ENCODE measurements around the gene FUT9.

DNA sequence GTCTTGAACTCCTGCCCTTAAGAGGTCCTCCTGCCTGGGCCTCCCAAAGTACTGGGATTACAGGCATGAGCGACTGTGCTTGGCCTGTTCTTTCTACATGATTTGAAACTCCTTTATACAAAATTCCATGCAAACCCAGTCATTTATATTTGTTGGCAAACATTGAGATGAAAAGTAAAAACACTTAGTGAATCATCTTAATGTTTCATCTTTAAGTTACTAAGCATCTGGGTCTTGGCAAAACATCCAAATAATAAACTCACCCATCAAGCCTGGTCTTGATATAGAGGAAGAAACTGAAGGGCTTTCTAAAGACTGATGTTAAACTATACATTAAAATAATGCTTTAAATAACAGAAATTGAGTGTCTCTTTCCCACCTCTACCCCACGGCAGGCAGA, 95.1 kb downstream of the FUT9 start:
- TF ChIP-seq, protein P1, sequence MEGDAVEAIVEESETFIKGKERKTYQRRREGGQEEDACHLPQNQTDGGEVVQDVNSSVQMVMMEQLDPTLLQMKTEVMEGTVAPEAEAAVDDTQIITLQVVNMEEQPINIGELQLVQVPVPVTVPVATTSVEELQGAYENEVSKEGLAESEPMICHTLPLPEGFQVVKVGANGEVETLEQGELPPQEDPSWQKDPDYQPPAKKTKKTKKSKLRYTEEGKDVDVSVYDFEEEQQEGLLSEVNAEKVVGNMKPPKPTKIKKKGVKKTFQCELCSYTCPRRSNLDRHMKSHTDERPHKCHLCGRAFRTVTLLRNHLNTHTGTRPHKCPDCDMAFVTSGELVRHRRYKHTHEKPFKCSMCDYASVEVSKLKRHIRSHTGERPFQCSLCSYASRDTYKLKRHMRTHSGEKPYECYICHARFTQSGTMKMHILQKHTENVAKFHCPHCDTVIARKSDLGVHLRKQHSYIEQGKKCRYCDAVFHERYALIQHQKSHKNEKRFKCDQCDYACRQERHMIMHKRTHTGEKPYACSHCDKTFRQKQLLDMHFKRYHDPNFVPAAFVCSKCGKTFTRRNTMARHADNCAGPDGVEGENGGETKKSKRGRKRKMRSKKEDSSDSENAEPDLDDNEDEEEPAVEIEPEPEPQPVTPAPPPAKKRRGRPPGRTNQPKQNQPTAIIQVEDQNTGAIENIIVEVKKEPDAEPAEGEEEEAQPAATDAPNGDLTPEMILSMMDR (IDR thresholded peaks at IDR 0.05) = no peak
- TF ChIP-seq, protein P2, sequence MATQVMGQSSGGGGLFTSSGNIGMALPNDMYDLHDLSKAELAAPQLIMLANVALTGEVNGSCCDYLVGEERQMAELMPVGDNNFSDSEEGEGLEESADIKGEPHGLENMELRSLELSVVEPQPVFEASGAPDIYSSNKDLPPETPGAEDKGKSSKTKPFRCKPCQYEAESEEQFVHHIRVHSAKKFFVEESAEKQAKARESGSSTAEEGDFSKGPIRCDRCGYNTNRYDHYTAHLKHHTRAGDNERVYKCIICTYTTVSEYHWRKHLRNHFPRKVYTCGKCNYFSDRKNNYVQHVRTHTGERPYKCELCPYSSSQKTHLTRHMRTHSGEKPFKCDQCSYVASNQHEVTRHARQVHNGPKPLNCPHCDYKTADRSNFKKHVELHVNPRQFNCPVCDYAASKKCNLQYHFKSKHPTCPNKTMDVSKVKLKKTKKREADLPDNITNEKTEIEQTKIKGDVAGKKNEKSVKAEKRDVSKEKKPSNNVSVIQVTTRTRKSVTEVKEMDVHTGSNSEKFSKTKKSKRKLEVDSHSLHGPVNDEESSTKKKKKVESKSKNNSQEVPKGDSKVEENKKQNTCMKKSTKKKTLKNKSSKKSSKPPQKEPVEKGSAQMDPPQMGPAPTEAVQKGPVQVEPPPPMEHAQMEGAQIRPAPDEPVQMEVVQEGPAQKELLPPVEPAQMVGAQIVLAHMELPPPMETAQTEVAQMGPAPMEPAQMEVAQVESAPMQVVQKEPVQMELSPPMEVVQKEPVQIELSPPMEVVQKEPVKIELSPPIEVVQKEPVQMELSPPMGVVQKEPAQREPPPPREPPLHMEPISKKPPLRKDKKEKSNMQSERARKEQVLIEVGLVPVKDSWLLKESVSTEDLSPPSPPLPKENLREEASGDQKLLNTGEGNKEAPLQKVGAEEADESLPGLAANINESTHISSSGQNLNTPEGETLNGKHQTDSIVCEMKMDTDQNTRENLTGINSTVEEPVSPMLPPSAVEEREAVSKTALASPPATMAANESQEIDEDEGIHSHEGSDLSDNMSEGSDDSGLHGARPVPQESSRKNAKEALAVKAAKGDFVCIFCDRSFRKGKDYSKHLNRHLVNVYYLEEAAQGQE (IDR thresholded peaks at IDR 0.05; ENCODE audit: insufficient read depth in 1 of 2, low read depth in 2 of 2, low read length in 1 of 2) = no peak
- no peak for TF ChIP-seq TCF7L2 (IDR thresholded peaks at IDR 0.05; ENCODE audit: low read depth, low read length)

Data from Panc1 (cell line).